CD4-positive, alpha-beta T cell treated with Interleukin-15 for 4 hours (primary cell): Measurements from ENCODE around the gene BARX2.

Source experiments
- DNase-seq: peaks from one replicate; pipeline ENCODE4 v3.0.0-alpha.2; 2020; ENCODE audit warnings: low spot score

The BARX2 gene

DNA sequence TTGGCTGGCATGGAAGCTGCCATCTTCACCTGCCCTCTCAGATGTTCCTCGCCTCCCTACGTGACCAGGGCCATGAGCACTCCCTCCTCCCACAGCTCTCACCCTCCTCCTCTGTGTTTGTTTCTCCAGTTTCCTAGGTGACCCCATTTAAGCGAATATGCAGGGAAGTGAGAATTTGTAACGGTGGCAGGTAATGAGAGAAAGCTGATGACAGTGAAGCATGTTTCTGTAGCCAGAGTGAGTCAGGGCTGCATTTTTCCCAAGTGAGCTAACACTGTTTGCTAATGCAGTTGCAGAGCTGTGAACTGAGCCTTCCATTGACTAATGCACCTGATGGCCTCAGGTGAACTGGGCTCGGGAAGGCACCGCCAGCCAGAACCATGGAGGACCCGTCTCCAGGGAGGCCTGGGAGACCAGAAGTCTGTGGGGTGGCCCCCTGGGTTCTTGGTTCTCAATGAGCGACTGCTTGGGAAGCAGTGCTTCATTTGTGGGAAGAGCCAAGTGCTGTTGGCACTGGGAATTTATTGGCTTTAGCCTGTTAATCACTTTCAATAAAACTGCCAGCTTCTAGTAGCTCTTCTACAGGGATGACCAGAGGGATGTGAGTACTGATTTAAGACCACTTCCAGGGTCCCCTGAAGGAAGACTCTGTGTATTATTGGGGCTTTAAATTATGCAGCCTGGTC, 64.5 kb downstream of the BARX2 start:
- DNase-seq, result no peak

DNA sequence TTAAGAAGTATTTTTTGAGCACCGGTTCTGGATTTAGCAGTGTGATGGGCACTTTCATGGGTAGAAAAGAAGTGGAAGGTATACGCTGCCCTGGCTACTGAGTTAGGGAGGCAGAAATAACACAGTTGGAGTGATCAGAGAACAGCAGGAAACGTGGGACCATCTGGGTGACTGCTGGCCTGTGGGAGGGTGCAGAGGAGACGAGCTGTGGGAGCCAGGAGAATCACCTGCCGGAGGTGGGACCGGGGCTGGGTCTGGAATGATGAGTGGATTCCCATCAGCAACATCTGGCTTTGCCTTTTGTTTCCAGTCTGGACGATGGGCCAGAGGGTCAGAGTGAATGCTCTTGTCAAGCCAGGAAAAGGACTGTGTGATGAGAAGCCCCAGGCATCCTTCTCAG, 66.5 kb downstream of the BARX2 start:
- no peak for DNase-seq

DNA sequence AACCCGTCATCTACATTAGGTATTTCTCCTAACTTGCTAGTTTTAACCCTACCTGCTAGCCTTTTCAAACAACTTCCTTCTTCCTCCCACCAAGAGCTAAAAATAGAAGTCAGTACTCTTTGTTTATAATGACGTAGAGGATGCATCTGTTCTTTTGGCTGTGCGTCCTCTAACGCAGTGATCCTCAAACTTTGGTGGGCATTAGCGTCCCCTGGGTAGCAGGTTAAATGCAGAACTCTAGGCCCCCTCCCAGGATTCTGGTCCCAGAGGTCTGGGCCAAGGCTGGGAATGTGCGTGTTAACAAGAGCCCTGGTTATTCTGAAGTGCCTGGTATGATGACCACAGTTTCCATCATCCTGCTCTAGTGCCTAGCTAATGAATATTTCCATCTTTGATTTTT, 67.6 kb downstream of the BARX2 start:
- no peak for DNase-seq

DNA sequence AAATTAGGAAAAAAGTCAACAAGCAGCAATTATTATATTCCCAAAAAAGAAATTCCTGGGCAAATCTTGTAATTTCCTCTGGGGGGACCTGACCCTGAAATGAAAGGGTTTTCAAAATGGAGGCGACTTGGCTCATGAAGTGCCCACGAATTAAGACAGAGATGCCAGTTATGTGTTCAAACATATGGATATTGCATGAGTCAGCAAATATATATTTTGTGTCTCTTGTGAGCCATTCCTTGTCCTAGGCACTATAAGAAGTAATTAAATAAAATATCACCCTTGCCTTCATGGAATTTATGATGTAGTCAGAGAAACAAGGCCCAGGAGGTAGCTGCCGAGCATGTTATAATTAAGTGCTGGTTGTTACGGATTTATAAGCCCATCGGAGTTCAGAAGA, 68.6 kb downstream of the BARX2 start:
- no peak for DNase-seq

DNA sequence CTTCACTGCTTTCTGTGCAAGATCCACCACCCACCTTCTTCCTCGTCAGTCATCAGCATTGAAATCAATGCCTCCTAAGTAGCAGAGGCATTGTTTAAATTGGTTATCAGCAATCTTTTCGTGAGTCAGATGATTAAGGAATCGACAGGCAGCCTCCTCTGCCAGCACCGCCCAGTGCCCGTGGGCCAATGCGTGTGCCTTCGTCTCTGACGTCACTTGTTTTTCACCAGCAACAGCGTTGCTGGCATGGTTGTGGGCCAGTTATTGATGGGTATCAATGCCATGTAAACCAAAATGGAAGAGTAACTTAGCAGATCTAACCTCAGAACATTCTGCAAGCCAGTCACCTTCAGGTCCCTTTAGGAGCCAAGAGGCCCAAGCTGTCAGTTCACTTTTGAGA, 69.6 kb downstream of the BARX2 start:
- no peak for DNase-seq

DNA sequence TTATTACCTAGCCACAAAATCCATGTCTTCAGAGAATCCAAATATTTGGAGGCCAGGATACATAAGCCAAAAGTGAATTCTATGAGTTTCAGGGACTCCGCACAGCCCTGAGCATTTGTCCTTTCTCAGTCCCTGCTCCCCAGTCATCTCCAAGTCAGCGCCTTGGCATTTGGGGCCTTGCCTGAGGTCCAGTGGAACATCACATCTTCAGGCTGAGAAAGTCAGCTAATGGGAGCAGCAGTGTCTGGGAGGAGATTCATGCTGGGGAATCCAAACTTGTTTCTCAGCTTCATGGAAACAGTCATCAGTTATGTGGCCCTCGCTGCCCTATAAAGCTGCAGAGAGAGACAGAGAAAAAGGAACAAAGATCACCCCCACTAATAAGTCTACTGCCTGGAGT, 70.9 kb downstream of the BARX2 start:
- DNase-seq, result no peak

DNA sequence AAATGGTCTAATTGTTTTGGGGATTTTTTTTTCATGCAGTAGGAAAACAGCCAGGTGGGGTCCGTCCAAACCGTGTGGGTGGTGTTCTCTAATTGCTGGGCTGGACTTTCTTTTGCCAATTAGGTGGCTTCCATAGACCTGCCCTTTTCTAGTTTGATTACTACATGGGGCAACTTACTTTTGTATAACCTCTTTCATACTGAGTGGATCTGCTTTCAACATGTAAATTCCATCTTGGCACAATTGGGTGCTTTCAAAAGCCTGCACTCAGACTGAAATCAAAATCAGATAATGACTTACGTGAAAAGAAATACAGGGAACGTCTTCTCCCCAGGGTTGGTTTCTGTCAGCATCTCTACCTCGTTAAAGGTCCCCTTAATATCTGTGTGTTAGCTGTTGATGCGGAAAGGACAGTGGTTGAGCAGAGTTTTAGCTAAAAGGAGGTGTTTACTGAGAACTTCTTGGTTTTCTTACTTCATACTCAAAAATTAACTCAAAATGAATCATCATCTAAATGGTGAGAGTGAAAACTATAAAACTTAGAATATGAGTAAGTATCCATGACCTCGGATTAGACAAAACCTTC, 72.1 kb downstream of the BARX2 start:
- DNase-seq, result no peak

DNA sequence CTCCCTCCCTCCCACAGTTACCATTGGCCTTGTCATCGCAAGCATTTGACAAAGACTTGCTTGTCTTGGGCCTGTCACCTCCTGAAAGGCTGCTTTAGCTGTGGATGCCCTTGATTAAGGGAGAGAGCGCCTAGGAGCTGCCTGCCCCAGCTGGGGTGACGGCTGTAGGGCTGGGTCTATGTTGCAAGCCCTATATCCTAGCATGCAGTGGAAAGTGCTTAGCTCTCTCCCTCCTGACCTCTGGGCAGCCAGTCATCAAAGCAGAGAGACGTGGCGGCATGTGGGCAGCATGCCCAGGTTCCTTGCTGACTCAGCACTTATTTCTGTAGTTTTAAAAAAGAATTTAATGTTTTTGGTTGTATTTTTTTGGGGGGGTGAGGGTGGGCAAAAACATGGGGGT, 75.9 kb downstream of the BARX2 start:
- no peak for DNase-seq

DNA sequence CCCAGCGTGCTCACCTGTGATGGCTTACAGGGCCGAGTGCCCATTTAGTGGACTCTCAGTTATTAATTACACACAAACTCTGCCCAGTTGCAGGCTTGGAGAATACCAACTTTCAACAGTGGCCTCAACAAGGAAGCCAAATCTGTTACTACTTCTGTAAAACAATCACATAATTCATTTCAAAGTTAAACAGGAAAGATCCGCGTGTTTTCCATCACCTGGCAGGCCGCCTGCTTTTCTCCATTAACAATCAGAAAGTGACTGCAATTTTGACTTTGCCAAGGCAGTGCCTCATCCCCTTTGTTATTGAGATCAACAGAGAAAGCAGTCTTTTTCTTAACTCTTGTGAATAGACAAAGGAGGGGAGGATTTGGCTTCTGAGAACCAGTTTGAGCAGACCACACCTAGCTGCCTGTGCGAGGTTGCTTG, 77.7 kb downstream of the BARX2 start:
- DNase-seq, result no peak

DNA sequence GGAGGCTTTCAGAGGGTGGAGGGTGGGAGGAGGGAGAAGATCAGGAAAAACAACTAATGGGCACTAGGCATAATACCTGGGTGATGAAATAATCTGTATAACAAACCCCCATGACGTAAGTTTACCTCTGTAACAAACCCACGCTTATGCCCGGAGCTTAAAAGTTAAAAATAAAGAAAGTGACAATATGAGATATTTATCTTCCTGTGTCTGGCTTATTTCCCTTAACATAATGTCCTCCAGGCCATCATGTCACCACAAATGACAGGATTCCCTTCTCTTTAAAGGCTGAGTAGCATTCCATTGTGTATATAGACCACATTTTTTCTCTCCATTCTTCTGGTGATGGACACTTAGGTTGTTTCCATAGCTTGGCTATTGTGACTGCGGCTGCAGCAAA, 79.5 kb downstream of the BARX2 start:
- DNase-seq, result no peak

DNA sequence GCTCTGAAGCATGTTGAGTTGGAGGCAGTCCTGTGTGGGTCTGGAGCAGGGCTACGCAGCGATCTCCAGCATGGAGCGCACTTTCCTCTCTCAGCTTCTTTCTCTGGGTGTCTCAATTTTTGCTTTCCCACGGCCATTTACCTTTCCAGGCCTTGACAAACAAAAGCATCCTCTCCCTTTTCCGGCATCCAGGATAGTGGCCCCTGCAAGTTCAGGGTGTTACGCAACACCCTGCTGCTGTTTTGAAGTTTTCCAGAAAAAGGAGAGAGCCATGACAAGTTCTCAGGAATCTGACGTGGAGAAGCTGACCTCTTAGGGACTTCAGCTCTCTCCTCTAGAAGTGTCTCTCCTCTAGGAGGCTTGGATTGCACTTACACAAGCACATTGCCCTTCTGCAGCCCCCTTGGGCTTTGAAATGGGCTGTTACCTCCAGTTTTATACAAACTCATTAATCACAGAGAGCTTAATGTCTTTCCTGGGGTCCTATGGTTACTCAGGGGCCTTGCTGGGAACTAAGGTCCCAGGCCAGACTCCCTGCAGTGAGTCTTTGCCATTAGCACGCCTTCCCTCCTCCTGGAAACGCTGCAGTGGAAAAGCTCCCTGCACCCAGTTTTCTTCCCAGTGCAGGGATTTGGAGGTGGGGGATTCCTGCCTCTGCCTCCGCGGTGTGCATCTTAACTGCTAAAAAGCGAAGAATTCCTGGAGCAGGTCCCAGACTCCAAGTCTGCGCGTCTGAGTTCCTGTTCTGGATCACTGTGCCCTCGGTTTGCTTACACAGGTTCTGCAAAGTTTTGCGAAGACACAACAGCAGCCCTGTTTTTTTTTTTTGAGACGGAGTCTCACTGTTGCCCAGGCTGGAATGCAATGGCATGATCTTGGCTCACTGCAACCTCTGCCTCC, 80.4 kb downstream of the BARX2 start:
- no peak for DNase-seq

DNA sequence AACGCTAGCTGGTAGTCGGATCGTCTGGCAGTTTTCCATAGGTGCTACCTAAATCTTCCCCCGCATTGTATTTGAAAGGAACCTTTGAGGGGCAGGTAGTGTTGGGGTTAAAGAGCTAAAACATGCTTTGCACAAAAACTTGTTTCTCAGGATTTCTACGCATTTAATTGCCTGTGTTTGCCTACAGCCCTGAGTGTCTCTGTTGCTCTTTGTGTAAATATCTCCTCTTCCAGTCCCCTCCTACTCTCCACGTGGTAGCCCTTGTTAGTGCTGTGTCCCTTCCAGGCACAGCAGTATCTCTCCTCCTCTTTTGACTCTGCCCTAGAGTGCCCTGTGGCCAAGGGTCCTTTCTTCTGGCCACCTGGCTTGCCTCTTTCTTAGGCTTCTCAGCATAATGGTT, 81.7 kb downstream of the BARX2 start:
- no peak for DNase-seq

DNA sequence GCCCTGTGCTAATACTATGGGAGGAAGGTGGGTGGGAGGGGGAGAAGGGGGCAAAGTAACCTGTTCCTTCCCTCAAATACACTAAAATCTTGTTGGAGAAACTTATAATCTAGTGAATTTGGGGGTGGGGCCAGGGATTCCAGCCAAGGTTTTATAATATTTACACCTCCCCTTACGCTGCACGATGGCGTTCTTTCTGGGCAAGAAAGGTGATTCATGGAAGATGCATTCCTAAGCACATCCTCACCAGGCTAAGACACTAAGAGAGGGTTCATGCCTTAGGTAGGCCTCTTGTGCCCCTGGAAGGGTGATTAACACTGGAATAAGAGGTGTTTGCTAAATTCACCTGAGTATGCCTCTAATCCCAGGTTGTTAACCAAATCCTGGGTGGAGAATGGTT, 82.6 kb downstream of the BARX2 start:
- no peak for DNase-seq

DNA sequence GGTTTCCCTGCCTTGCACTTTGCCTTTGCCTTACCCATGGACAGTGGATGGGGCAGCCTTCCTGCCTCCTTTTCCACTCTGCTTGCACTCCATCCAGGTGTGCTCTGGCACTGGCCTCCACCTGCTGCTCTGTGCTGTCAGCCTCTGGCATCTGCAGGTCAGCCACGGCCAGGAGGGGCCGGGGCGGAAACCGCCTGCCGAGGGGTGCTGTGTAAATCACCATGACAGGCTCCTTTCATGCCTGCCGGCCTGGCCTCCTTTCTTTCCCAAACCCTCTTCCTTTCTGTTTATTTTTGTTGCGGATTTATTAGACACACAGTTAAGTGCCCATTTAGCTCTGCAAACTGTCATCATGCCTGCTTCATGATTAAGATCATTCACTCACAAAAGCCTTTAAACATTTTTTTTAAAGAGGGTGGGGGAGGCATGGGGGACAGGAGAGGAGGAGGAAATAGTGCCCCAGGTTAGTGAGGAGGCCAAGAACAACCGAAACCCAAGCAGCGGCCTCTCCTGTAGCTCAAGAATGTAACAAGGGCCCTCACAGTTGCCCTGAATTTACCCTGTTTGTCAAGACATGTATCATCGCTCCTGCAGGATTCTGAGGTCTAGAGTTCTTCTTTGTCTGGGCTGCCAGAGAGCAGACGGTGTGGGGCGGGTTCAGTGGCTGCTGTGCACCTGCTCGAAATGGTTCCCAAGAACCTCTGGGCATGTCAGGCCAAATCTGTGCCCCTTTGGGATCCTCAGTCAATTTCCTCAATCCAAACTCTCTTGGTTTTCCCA, 83.3 kb downstream of the BARX2 start:
- no peak for DNase-seq

DNA sequence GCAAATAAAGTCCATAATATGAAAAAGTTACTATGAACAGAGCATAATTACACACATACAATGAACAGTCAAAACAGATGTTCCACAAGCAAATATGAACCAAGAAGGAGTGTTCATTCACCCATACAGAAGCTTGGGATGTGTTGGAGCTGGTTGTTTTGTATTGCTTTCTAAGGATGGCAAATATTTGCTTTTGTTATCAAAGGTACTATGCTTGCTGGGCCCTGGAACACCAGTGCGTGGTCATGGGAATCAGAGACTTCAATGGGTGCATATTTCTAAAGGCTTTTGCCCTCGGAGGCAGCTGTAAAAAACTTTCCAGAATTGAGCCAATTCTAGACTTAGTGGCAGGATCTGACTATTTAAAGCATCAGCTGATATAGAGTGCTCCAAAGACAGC, 85.1 kb downstream of the BARX2 start:
- DNase-seq, result no peak

DNA sequence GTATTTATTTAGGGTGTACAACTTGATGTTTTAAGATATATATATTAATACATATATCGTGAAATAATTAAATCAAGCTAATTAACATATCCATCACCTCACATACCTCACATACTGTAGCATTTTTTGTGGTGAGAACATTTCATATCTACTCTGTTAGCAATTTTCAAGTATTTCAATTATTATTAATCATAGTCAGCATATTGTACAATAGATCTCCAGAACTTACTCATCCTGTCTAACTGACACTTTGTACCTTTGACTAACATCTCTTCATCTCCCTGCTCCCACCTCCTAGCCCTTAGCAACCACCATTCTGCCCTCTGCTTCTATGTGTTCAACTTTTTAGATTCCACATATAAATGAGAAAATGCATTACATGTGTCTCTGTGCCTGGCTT, 108.4 kb downstream of the BARX2 start:
- DNase-seq, result no peak

DNA sequence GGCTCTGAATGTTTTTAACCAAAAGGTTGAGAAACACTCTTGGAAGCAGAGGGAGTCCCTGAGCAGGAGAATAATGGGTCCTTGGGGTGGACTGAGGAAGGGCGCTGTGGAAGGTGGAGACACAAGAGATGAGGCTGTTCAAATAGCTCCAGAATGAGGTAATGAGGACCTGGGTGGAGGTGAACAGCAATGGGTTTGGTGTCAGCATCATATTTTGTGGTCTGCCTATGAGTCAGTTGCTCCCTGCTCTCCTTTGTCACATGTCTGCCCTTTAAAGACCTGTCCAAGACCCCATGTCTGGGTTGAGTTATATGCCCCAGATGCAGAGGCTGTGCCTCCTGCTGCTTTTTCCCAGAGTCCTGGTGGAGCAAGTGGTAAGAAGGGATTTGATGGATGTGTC, 113.6 kb downstream of the BARX2 start:
- DNase-seq, result no peak

DNA sequence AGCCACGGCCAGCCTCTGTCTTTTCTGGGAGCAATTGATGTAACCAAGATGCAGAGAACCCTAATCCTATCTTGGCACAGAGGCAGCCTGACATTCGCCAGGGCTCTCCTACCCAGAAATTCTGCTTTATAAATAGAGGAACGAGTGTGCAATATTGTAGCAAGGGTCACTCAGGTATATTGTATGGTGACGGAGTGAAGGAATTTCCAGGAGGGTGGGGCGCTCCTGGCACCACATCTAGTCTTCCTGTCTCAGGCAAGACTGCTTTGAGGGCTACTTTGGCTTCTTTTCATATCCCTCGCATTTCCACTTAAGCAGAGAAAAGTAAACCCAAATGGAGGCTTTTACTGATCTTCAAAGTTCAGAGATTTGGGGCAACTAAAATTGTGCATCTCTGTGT, 114.4 kb downstream of the BARX2 start:
- no peak for DNase-seq

DNA sequence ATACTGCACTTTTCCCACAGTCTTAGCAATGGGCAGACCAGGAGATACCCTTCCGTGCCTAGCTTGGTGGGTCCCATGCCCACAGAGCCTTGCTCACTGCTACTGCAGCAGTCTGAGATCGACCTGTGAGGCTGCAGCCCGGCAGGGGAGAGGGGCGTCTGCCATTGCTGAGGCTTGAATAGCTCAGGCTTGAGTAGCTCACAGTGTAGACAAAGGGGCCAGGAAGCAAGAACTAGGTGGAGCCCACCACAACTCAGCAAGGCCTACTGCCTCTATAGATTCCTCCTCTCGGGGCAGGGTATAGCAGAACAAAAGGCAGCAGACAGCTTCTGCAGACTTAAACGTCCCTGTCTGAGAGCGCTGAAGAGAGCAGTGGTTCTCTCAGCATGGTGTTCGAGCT, 118.1 kb downstream of the BARX2 start:
- DNase-seq, result no peak
